AG04449 (cell line): ENCODE data around the gene MEI1.

Experiments used
- CTCF ChIA-PET: fragments of 350-600 bp; formaldehyde crosslinking; extraction: SDS; loops from one replicate; lab custom pipeline; 2021; ENCODE audit warnings: antibody characterized with exemption; lab: Yijun Ruan, JAX
- POLR2A ChIA-PET: fragments of 400-600, 350-600 bp; formaldehyde crosslinking; extraction: SDS; loops from one replicate; lab custom pipeline; 2020; ENCODE audit warnings: antibody characterized with exemption, inconsistent platforms; lab: Yijun Ruan, JAX
- DNase-seq: peaks from one replicate; pipeline ENCODE4 v3.0.0-alpha.2; 2010; ENCODE audit warnings: low read depth, low spot score
- H3K4me3 ChIP-seq: 2 replicates; pipeline ENCODE4 v1.5.1; 2011; ENCODE audit warnings: low read depth, mild to moderate bottlenecking, control low read depth, low read length
- TF ChIP-seq, protein P1 (sequence below): IDR thresholded peaks from one replicate; pipeline ENCODE4 v1.5.1; 2011; ENCODE audit warnings: mild to moderate bottlenecking, moderate library complexity, low read length, control low read depth, inconsistent platforms; ENCODE audit not compliant: insufficient read depth; ENCODE audit errors: missing control alignments

MEI1 gene

GRCh38 chr22:41745968-41746367 lies 46.7 kb downstream of the MEI1 start:
- no peak overlapping the region for H3K4me3 ChIP-seq
- DNase-seq, result no peak
- ChIA-PET CTCF (interaction anchor here (1.0 to 13.1 kb wide), 43 partner anchors 9 to 698 kb away, joined by 3 to 251 read pairs (median 6); partner anchors contain the start of genes CCDC134, CENPM and MEI1), POLR2A (no interaction called here)
- TF ChIP-seq, protein P1, sequence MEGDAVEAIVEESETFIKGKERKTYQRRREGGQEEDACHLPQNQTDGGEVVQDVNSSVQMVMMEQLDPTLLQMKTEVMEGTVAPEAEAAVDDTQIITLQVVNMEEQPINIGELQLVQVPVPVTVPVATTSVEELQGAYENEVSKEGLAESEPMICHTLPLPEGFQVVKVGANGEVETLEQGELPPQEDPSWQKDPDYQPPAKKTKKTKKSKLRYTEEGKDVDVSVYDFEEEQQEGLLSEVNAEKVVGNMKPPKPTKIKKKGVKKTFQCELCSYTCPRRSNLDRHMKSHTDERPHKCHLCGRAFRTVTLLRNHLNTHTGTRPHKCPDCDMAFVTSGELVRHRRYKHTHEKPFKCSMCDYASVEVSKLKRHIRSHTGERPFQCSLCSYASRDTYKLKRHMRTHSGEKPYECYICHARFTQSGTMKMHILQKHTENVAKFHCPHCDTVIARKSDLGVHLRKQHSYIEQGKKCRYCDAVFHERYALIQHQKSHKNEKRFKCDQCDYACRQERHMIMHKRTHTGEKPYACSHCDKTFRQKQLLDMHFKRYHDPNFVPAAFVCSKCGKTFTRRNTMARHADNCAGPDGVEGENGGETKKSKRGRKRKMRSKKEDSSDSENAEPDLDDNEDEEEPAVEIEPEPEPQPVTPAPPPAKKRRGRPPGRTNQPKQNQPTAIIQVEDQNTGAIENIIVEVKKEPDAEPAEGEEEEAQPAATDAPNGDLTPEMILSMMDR, result no peak

DNA sequence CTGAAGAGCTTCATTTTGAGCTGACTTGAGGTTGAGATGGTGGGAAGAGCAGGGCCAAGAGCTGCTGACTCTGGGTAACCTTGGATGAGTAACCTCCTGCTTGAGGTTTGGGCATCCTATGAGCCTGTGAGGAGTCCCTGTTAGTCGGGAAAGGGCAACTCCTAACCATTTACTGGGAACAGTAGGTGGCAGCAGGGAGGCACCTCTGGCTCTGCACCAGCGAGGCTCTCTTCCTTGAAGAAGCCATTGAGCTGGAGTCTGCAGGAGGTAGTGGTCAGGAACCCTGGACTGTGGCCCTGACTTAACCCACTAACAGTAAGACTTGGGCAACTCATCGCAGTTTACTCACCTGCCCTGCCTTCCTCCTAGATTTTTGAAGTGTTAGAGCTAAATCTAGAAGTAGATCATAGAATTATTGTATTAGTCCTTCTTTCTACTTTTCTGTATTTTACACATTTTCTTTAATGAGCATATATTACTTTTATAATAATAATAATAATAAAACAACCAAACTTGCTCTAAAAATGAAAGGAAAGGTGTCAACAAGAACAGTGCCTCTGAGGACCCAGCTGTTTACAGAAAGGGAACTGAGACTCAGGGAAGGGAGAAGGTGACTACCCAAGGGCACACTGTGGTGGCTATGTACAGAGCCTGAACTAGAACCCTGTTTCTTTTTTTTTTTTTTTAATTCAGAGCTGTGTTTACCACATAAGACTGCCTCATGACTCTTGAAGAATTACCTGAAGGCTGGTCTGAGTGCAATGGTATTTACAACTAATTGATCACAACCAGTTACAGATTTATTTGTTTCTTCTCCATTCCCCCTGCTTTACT lies 47.5 kb downstream of the MEI1 start:
- TF ChIP-seq, protein P1, result peak; percentile 91
- CTCF ChIA-PET, result interaction anchor here (0.6 to 13.1 kb wide), 52 partner anchors 9 to 698 kb away, joined by 3 to 251 read pairs (median 5); partner anchors contain the start of genes CCDC134, CENPM and MEI1
- peak; percentile 42 for DNase-seq
- H3K4me3 ChIP-seq, result no peak overlapping the region
- POLR2A ChIA-PET, result interaction anchor here (0.6 kb wide), 1 partner anchor 54 kb away, joined by 3 read pairs; no protein-coding TSS in a partner anchor

- ChIA-PET POLR2A (interaction anchor here (0.9 kb wide), 1 partner anchor 48 kb away, joined by 3 read pairs; the partner anchor contains the start of gene CCDC134), CTCF (interaction anchor here (1.0 to 1.6 kb wide), 5 partner anchors 9 to 188 kb away, joined by 3 to 6 read pairs (median 4); partner anchors contain the start of gene MEI1)
- DNase-seq, result no peak
- TF ChIP-seq, protein P1, result no peak
- H3K4me3 ChIP-seq, result no peak overlapping the region
Measured at GRCh38 chr22:41752011-41752970, 53.0 kb downstream of the MEI1 start.

DNA sequence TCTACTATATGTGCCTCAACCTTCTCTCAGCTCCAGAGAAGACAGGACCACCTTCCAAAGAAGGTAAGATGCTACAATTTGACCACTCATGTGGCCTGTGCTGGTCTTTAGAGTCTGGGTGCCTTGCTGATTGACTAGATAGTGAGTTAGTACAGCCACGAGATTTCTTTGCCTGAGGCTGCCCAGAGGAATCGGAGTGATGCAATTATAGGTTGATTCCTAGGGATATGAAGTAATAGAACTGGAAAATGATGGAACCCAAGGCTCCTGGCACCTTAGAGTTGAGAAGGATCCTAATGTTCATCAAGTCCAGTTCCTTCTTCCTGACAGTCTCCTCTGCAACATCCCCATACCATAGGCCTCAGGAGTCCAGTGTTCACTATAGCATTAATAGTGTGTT lies 54.7 kb downstream of the MEI1 start:
- CTCF ChIA-PET, result interaction anchor here (3.5 kb wide), 1 partner anchor 8 kb away, joined by 21 read pairs; no protein-coding TSS in a partner anchor
- TF ChIP-seq, protein P1, result no peak
- no peak overlapping the region for H3K4me3 ChIP-seq
- POLR2A ChIA-PET, result no interaction called here
- no peak for DNase-seq

DNA sequence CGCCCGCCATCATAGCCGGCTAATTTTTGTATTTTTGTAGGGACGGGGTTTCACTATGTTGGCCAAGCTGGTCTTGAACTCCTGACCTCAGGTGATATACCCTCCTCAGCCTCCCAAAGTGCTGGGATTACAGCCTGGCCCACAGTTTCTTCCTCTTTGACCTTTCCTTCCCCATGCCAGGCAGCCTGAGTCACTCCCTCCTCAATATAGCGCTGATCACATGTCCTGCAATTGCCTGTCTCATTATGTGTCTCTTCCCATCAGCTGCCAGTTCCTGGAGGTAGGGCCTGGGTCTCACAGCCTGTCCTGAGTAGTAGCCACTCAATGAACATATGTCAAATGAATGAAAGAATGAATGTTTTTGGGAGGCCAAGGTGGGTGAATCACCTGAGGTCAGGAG lies 58.2 kb downstream of the MEI1 start:
- POLR2A ChIA-PET, result no interaction called here
- TF ChIP-seq, protein P1, result no peak
- DNase-seq, result no peak
- CTCF ChIA-PET, result interaction anchor here (1.3 to 4.8 kb wide), 2 partner anchors 11 to 184 kb away, joined by 5 to 33 read pairs; no protein-coding TSS in a partner anchor
- no peak overlapping the region for H3K4me3 ChIP-seq
